Mucosa of rectum (tissue), 2 donors: ENCODE data around the gene NETO1.

Source experiments
- H3K27ac ChIP-seq, 2 donors: one replicate each; pipeline ENCODE4 v1.7.0; 2013; ENCODE audit warnings: inconsistent platforms in 2 of 2, low read depth in 2 of 2, low read length in 2 of 2
- H3K27me3 ChIP-seq, 2 donors: one replicate each; pipeline ENCODE4 v1.7.0; 2013; ENCODE audit warnings: low read length in 2 of 2; ENCODE audit not compliant: control insufficient read depth in 2 of 2, insufficient read depth in 2 of 2
- H3K36me3 ChIP-seq, 2 donors: one replicate each; pipeline ENCODE4 v1.7.0; 2013; ENCODE audit warnings: low read length in 2 of 2; ENCODE audit not compliant: control insufficient read depth in 2 of 2, insufficient read depth in 2 of 2
- H3K4me1 ChIP-seq, 2 donors: one replicate each; pipeline ENCODE4 v1.7.0; 2013; ENCODE audit warnings: low read length in 2 of 2, mild to moderate bottlenecking in 1 of 2; ENCODE audit not compliant: control insufficient read depth in 2 of 2, insufficient read depth in 2 of 2
- H3K4me3 ChIP-seq, 2 donors: one replicate each; pipeline ENCODE4 v1.7.0; 2013; ENCODE audit warnings: low read length in 2 of 2
- H3K9ac ChIP-seq, 2 donors: one replicate each; pipeline ENCODE4 v1.7.0; 2013; ENCODE audit warnings: low read length in 2 of 2, low read depth in 1 of 2, mild to moderate bottlenecking in 1 of 2
- H3K9me3 ChIP-seq, 2 donors: one replicate each; pipeline ENCODE4 v1.7.0; 2013; ENCODE audit warnings: low read length in 2 of 2; ENCODE audit not compliant: control insufficient read depth in 2 of 2
- donor health status: healthy.
- donor health status: Normal muscosa, but diverticular disease.

NETO1 gene

DNA sequence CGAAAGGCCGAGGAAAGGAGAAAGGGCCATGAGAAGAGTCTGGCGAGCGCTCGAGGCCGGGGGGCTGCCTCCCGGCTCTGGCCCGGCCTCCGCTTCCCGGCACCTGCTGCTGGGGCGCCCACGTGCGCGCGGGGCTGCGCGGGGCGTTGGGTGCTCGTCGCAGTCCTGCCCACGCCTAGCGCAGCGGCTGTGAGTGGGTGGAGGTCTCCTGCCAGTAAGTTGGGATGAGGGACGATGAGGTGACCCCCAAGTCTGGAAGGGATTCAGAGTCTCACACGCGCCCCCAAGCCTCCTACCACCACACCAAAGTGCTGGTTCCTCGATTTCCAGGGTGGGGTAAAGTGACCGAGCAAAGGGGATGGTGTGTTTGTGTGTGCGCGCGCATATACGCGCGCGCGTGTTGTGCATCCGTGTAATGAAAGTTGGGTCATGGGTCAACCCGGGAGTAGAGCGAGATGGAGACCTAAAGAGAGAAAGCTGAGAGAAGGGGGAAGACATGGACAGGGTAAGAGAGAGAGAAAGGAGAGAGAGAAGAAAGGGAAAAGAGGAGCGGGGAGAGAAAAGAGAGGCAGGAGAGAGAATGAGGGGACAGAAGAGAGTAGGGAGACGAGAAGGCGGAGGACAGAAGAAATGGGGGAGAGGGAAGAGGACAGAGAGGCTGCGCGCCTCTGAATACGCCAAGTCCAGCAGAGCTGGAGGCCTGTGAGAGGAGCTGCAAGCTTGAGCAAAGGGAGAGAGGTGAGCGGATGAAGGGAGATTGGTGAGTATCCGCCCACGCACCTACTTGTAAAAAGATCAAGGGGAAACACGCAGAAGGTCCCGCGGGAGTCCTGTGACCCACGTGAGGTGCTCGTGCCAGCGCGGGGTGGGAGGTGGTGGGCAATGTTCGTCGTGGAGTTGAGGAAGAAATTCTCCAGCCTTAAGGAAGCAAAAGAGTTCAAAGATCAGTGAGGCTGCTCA lies 1.7 kb upstream of the NETO1 start:
- Histone ChIP-seq H3K27me3 (peaks cover 0 to 3% of the 10 kb centered on the region in 2 donors), H3K36me3 (no peaks in the 10 kb centered on the region), H3K9me3 (no peaks in the 10 kb centered on the region), H3K27ac (no peak overlapping the region), H3K4me3 (peak overlapping the region in 1 of 2 donors; percentile 5), H3K4me1 (no peaks in the 10 kb centered on the region), H3K9ac (no peak overlapping the region)

GRCh38 chr18:72868585-72869225 lies 918 bp upstream of the NETO1 start:
- H3K9me3 ChIP-seq: no peaks in the 10 kb centered on the region
- no peak overlapping the region for H3K4me3 ChIP-seq
- no peaks in the 10 kb centered on the region for H3K36me3 ChIP-seq
- peaks cover 0 to 3% of the 10 kb centered on the region in 2 donors for H3K27me3 ChIP-seq
- H3K27ac ChIP-seq: no peak overlapping the region
- H3K9ac ChIP-seq: no peak overlapping the region
- H3K4me1 ChIP-seq: no peaks in the 10 kb centered on the region

GRCh38 chr18:72866901-72867745 lies 664 bp downstream of the NETO1 start:
- Histone ChIP-seq H3K27me3 (peaks cover 0 to 3% of the 10 kb centered on the region in 2 donors), H3K9ac (no peak overlapping the region), H3K9me3 (no peaks in the 10 kb centered on the region), H3K27ac (no peak overlapping the region), H3K4me1 (no peaks in the 10 kb centered on the region), H3K36me3 (no peaks in the 10 kb centered on the region), H3K4me3 (no peak overlapping the region)

DNA sequence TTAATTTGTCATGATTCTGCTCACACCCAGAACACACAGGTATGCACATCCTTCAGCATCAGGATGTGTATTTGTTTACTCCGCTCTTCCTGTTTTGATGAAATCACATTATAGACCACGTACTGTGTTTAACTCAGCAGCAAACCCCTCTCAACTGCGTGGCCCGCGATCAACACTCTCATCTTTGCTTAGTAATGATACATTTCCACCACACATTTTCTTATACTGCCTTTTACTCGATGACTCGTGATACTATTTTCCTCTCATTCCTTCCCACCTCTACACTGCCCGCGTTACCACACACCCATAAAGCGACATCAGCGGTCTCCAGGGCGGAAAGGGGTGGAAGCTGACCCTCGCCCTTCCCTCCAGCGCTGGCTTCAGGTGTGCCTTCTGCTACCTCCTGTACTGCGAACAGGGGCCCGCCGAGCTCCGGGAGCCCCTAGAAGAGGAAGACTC lies 1.3 kb downstream of the NETO1 start:
- H3K9me3 ChIP-seq: no peaks in the 10 kb centered on the region
- H3K9ac ChIP-seq: no peak overlapping the region
- no peak overlapping the region for H3K4me3 ChIP-seq
- no peaks in the 10 kb centered on the region for H3K4me1 ChIP-seq
- peaks cover 0 to 3% of the 10 kb centered on the region in 2 donors for H3K27me3 ChIP-seq
- no peaks in the 10 kb centered on the region for H3K36me3 ChIP-seq
- H3K27ac ChIP-seq: no peak overlapping the region

DNA sequence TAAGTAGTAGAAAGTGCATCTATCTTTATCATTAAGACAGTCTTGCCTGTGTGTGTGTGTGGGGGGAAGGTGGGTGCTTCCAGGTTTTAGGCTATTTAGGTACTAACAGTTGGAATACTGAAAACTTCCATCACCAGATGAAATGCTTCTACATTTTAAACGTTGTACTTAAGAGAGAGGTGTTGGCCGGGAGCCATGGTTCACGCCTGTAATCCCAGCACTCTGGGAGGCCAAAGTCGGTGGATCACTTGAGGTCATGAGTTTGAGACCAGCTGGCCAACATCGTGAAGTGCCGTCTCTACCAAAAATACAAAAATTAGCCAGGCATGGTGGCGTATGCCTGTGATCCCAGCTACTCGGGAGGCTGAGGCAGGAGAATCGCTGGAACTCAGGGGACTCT lies 4.0 kb downstream of the NETO1 start:
- Histone ChIP-seq H3K27me3 (peaks cover 0 to 3% of the 10 kb centered on the region in 2 donors), H3K36me3 (no peaks in the 10 kb centered on the region)

DNA sequence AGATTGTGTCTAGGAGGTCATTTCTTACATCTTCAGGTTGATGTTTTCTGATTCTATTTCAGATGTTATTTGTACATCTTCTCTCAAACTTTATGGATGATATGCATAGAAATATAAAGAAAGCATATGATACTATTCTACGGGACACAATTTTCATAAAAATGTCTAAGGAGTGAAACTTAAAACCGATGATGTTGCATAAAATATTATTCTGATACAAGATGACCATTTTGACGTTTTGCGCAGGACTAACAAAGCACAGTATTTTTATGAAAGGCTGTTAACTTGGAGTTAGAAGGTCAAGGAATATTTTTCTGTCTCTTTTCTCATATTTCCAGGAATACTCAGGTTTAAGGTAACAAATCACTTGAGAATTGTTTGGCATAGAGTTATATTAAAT lies 8.7 kb downstream of the NETO1 start:
- Histone ChIP-seq H3K27me3 (no peaks in the 10 kb centered on the region), H3K9ac (no peak overlapping the region)

More for the DNA sequence above, 4.0 kb downstream of the NETO1 start:
- Histone ChIP-seq H3K9me3 (peaks cover 0 to 2% of the 10 kb centered on the region in 2 donors), H3K9ac (no peak overlapping the region), H3K4me1 (no peaks in the 10 kb centered on the region), H3K27ac (no peak overlapping the region), H3K4me3 (no peak overlapping the region)

GRCh38 chr18:72849671-72850070 lies 18.1 kb downstream of the NETO1 start:
- H3K4me1 ChIP-seq: no peaks in the 10 kb centered on the region
- H3K4me3 ChIP-seq: no peak overlapping the region
- no peaks in the 10 kb centered on the region for H3K9me3 ChIP-seq
- no peak overlapping the region for H3K27ac ChIP-seq
- H3K36me3 ChIP-seq: no peaks in the 10 kb centered on the region
- H3K9ac ChIP-seq: no peak overlapping the region
- no peaks in the 10 kb centered on the region for H3K27me3 ChIP-seq

More for the DNA sequence above, 8.7 kb downstream of the NETO1 start:
- H3K27ac ChIP-seq: no peak overlapping the region
- no peaks in the 10 kb centered on the region for H3K36me3 ChIP-seq
- no peaks in the 10 kb centered on the region for H3K4me1 ChIP-seq
- H3K9me3 ChIP-seq: peaks cover 0 to 2% of the 10 kb centered on the region in 2 donors
- H3K4me3 ChIP-seq: no peak overlapping the region

DNA sequence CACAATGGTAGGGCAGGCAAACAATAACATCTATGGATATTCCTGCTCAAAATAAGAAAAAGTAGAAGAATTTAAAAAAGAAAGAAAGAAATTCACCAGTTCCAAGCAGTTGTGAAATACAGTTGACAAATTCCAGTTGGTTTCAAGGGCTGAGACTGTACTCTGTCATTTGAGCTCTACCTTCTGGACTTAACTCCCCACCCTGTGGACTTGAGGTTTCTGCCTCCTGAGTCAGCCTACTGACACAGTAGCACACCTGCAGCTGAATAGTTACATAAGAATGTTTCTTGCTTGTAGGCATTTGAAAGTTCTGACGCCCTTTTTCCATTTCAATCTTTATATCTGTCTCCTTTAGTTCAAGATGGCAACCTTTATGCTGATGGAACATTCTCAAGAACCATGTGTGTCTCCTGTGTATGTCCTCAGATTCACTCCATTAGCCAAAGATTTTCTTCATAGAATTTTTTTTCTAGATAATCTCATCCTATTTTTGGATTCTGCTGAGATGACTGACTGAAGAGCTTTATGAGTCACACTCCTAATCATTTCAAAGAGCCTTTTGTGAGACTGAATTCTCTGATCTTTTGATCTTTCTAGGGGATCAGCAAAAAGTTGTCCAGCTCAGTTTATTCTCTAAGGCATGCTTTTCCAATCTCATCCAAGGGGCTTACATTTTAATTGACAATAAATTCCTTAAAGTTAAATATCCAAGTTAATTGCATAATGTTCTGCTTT lies 19.1 kb downstream of the NETO1 start:
- Histone ChIP-seq H3K27ac (no peak overlapping the region), H3K4me1 (no peaks in the 10 kb centered on the region), H3K9ac (no peak overlapping the region), H3K9me3 (no peaks in the 10 kb centered on the region), H3K27me3 (no peaks in the 10 kb centered on the region), H3K36me3 (no peaks in the 10 kb centered on the region), H3K4me3 (no peak overlapping the region)

DNA sequence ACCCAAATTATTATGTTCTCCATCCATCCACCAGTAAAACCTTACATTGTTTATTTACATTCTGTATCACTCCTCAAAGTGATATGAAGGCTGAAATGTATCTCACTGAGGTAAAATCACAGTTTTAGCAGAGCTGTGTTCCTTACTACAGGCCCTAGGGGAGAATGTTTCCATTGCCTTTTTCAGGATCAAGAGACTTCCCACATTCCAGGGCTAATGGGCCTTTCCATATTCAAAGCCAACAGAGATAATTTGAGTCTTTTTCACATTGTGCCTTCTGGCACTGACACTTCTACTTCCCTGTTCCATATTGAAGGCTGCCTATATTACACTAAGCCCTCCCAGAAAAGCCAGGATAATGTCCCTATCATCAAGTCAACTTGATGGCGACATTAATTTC lies 20.0 kb downstream of the NETO1 start:
- no peak overlapping the region for H3K4me3 ChIP-seq
- no peak overlapping the region for H3K9ac ChIP-seq
- no peaks in the 10 kb centered on the region for H3K27me3 ChIP-seq
- H3K27ac ChIP-seq: no peak overlapping the region
- no peaks in the 10 kb centered on the region for H3K9me3 ChIP-seq
- H3K4me1 ChIP-seq: no peaks in the 10 kb centered on the region
- no peaks in the 10 kb centered on the region for H3K36me3 ChIP-seq
